NCI-H748 (cell line): Measurements from ENCODE around the gene KASH5.
"Not testable (repeated sequence)": the region's sequence is repeated elsewhere in the genome, so short reads cannot be mapped to it uniquely, and the experiment has no call there.

Source experiments
- DNase-seq: peaks from one replicate; lab custom pipeline; 2025; ENCODE audit not compliant: unreplicated experiment; lab: John Stamatoyannopoulos, UW

KASH5 gene

GRCh38 chr19:49361438-49362047 lies 26.5 kb upstream of the KASH5 start:
- peak; percentile 30 for DNase-seq

- DNase-seq: peak; percentile 34
Measured at GRCh38 chr19:49362048-49362928, 25.8 kb upstream of the KASH5 start, which contains the start of gene TEAD2. TEAD2 (minus strand) TSS chr19:49362416; CDS start chr19:49360075, 2,341 bp downstream.

GRCh38 chr19:49362929-49363267 lies 25.2 kb upstream of the KASH5 start:
- DNase-seq: no peak

- DNase-seq: peak; percentile 91
Measured at GRCh38 chr19:49363268-49364082, 24.6 kb upstream of the KASH5 start, which contains the start of gene DKKL1. DKKL1 (plus strand) TSS chr19:49363877; CDS start chr19:49363999, 122 bp downstream.

GRCh38 chr19:49364083-49364737 lies 23.8 kb upstream of the KASH5 start:
- no peak for DNase-seq

GRCh38 chr19:49366110-49366509 lies 21.9 kb upstream of the KASH5 start:
- DNase-seq: no peak

- no peak for DNase-seq
Measured at GRCh38 chr19:49368711-49369358, 19.2 kb upstream of the KASH5 start.

- no peak for DNase-seq
Measured at GRCh38 chr19:49371184-49371583, 16.9 kb upstream of the KASH5 start.

GRCh38 chr19:49373174-49373573 lies 14.9 kb upstream of the KASH5 start:
- not testable (repeated sequence) for DNase-seq

GRCh38 chr19:49374665-49375434 lies 13.2 kb upstream of the KASH5 start:
- no peak for DNase-seq

GRCh38 chr19:49378512-49378911 lies 9.5 kb upstream of the KASH5 start:
- no peak for DNase-seq

- DNase-seq: no peak
Measured at GRCh38 chr19:49380391-49380790, 7.7 kb upstream of the KASH5 start.

GRCh38 chr19:49382639-49383038 lies 5.4 kb upstream of the KASH5 start:
- no peak for DNase-seq

- no peak for DNase-seq
Measured at GRCh38 chr19:49383599-49383998, 4.5 kb upstream of the KASH5 start.

GRCh38 chr19:49389406-49389805 lies 1.4 kb downstream of the KASH5 start:
- no peak for DNase-seq

- DNase-seq: no peak
Measured at GRCh38 chr19:49390131-49390928, 2.3 kb downstream of the KASH5 start.

- no peak for DNase-seq
Measured at GRCh38 chr19:49390929-49391359, 2.9 kb downstream of the KASH5 start.

- DNase-seq: peak; percentile 86
Measured at GRCh38 chr19:49391581-49392399, 3.7 kb downstream of the KASH5 start.
